Measurements from ENCODE around the gene SPATA31C1.

SPATA31C1 gene

DNA sequence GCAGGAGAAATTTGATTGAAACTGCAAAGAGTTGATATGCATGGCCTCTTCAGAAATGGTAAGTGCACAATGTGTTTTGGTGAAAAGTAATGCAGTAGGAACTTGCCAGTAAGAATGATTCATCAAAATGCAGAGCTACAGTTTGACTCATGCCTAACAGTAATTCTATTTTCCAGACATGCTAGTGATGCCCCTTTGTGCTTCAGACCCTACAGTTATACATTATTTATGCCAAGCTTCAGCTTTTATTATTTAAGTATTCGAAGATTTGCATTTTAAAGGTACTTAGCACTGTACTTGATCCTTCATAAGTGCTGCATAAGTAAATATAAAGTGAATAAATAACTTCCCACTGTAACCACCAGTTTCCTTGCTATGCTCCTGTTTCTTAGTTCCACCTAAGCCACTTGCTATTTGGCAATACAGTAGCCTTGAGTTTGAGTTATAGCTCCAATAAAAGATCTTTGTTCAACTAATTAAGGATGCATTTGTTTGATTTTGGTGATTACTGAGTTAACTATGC lies 38.7 kb upstream of the SPATA31C1 start:
- no peak overlapping the region for H3K4me3 ChIP-seq (ENCODE audit: low read length)
- H3K27me3 ChIP-seq (ENCODE audit: control insufficient read depth, insufficient read depth, low read length), result no peaks in the 10 kb centered on the region
- no peaks in the 10 kb centered on the region for H3K36me3 ChIP-seq (ENCODE audit: insufficient read depth, low read length)
- H3K4me1 ChIP-seq (ENCODE audit: control insufficient read depth, insufficient read depth, low read length), result peaks cover 16% of the 10 kb centered on the region
- no peak overlapping the region for H3K9ac ChIP-seq (ENCODE audit: low read depth, low read length)
- H3K9me3 ChIP-seq (replicated peaks; ENCODE audit: low read length), result no peaks in the 10 kb centered on the region
- H3K4me2 ChIP-seq (ENCODE audit: low read length), result no peak overlapping the region

DNA sequence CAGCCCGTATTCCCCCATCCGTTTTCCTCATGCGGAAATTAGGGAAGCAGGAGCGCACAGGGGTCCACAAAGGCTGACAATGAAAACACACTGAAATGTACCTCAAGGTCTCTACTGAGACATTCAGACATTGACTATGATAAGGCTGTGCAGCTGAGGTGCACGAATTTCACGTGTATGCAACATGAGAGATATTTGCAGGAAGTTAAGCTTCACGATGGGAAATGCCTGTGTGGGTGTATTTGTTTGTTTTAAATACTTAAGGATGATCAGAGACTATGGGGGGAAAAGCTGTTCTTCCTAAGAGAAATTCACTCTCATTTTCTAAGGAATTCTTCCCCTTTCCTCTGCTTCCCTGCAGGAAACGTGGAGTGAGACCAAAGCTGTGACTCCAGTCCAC lies 37.6 kb upstream of the SPATA31C1 start:
- Histone ChIP-seq H3K27me3 (ENCODE audit: control insufficient read depth, insufficient read depth, low read length) (no peaks in the 10 kb centered on the region), H3K9me3 (replicated peaks; ENCODE audit: low read length) (no peaks in the 10 kb centered on the region), H3K36me3 (ENCODE audit: insufficient read depth, low read length) (no peaks in the 10 kb centered on the region), H3K4me3 (ENCODE audit: low read length) (no peak overlapping the region), H3K9ac (ENCODE audit: low read depth, low read length) (no peak overlapping the region), H3K4me1 (ENCODE audit: control insufficient read depth, insufficient read depth, low read length) (peaks cover 16% of the 10 kb centered on the region), H3K4me2 (ENCODE audit: low read length) (no peak overlapping the region)

DNA sequence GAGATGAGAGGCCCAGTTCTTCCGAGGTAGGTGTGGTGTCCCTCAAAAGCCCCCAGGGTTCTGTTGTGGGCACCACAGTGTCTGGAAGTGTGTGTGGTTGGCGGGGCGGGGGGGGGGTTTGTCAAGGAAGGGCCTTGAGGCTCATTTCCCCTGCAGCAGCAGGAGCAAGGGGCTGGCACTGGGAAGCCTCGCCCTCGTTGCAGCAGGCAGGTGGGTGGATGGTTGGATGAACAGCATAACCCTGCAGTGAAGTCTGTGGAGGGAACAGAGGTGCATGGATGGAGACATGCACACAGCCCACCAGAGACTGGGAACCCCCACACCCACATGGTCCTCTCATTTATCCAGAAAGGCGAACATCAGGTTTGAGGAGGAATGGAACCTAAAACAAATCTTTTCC lies 37.1 kb upstream of the SPATA31C1 start:
- no peaks in the 10 kb centered on the region for H3K9me3 ChIP-seq (replicated peaks; ENCODE audit: low read length)
- H3K4me2 ChIP-seq (ENCODE audit: low read length), result no peak overlapping the region
- peaks cover 16% of the 10 kb centered on the region for H3K4me1 ChIP-seq (ENCODE audit: control insufficient read depth, insufficient read depth, low read length)
- no peaks in the 10 kb centered on the region for H3K36me3 ChIP-seq (ENCODE audit: insufficient read depth, low read length)
- no peak overlapping the region for H3K4me3 ChIP-seq (ENCODE audit: low read length)
- H3K9ac ChIP-seq (ENCODE audit: low read depth, low read length), result no peak overlapping the region
- no peaks in the 10 kb centered on the region for H3K27me3 ChIP-seq (ENCODE audit: control insufficient read depth, insufficient read depth, low read length)

DNA sequence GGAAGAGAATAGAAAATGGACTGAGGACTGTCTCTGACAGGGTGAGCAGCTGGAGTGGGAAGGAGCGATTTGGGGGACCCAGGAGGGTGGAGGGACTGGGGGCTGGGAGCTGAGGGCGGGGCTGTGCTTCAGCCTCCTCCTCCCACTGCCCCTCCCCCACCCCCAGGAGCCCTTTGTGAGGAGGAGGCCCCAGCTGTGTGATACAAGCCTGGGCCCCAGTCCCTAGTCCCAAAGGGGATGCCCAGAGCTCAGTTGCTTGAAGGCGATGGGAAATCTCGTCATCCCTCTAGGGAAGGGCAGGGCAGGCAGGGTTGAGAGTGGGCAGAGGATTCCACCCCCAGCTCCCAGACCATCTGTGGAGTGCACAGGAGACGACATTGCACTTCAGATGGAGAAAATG lies 35.1 kb upstream of the SPATA31C1 start, which contains the start of gene SPATA31E1:
SPATA31E1 (plus strand) TSS at position 251 of the 400 bp plus-strand sequence; CDS start at position 266, 15 bp downstream.
- H3K27me3 ChIP-seq (ENCODE audit: control insufficient read depth, insufficient read depth, low read length), result peaks cover 6% of the 10 kb centered on the region
- no peak within 1 kb of the TSS for H3K9ac ChIP-seq (ENCODE audit: low read depth, low read length)
- H3K36me3 ChIP-seq (ENCODE audit: insufficient read depth, low read length), result no peaks in the 10 kb centered on the region
- H3K9me3 ChIP-seq (replicated peaks; ENCODE audit: low read length), result no peaks in the 10 kb centered on the region
- no peak within 1 kb of the TSS for H3K4me3 ChIP-seq (ENCODE audit: low read length)
- peaks cover 16% of the 10 kb centered on the region for H3K4me1 ChIP-seq (ENCODE audit: control insufficient read depth, insufficient read depth, low read length)
- no peak within 1 kb of the TSS for H3K4me2 ChIP-seq (ENCODE audit: low read length)

DNA sequence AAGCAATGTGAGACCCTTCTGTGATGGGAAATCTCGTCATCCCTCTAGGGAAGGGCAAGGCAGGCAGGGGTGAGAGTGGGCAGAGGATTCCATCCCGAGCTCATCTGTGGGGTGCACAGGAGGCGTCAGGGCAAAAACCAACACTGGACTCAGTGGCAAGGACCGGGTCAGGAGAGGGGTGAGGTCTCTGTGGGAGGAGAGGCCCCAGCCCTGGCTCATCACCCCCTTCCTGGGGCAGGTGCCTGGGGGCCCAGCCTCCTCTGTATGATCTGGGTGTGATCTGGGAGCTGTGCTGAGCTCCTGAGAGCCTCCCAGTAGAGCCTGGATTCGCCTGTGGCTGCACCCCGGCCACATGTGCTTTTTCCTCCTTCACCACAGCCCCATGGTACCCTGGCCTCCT lies 34.5 kb upstream of the SPATA31C1 start:
- Histone ChIP-seq H3K36me3 (ENCODE audit: insufficient read depth, low read length) (no peaks in the 10 kb centered on the region), H3K4me1 (ENCODE audit: control insufficient read depth, insufficient read depth, low read length) (peaks cover 16% of the 10 kb centered on the region), H3K9ac (ENCODE audit: low read depth, low read length) (no peak overlapping the region), H3K9me3 (replicated peaks; ENCODE audit: low read length) (no peaks in the 10 kb centered on the region), H3K4me2 (ENCODE audit: low read length) (no peak overlapping the region), H3K4me3 (ENCODE audit: low read length) (no peak overlapping the region), H3K27me3 (ENCODE audit: control insufficient read depth, insufficient read depth, low read length) (peaks cover 8% of the 10 kb centered on the region)

DNA sequence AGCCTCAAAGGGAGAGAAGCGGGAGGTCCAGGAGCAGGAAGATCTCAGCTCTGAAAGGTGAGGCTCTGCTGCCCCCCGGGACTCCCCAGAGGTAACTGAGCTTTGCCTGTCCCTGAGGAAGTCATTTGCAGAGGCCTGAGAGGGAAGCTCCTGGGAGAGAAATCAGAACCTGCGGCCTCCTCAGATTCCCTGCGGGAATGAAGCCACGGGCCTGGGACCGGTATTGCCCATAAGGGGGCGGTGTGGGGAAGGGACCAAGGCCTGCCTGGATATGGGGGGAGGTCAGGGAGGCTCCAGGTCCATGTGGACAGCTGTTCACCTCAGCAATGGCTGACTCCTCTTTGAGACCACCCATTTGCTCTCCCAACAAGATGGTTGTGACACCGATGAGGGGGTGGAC lies 33.8 kb upstream of the SPATA31C1 start:
- H3K4me3 ChIP-seq (ENCODE audit: low read length), result no peak overlapping the region
- no peak overlapping the region for H3K4me2 ChIP-seq (ENCODE audit: low read length)
- H3K4me1 ChIP-seq (ENCODE audit: control insufficient read depth, insufficient read depth, low read length), result peaks cover 11% of the 10 kb centered on the region
- H3K27me3 ChIP-seq (ENCODE audit: control insufficient read depth, insufficient read depth, low read length), result peaks cover 10% of the 10 kb centered on the region
- no peak overlapping the region for H3K9ac ChIP-seq (ENCODE audit: low read depth, low read length)
- H3K36me3 ChIP-seq (ENCODE audit: insufficient read depth, low read length), result no peaks in the 10 kb centered on the region
- H3K9me3 ChIP-seq (replicated peaks; ENCODE audit: low read length), result no peaks in the 10 kb centered on the region

DNA sequence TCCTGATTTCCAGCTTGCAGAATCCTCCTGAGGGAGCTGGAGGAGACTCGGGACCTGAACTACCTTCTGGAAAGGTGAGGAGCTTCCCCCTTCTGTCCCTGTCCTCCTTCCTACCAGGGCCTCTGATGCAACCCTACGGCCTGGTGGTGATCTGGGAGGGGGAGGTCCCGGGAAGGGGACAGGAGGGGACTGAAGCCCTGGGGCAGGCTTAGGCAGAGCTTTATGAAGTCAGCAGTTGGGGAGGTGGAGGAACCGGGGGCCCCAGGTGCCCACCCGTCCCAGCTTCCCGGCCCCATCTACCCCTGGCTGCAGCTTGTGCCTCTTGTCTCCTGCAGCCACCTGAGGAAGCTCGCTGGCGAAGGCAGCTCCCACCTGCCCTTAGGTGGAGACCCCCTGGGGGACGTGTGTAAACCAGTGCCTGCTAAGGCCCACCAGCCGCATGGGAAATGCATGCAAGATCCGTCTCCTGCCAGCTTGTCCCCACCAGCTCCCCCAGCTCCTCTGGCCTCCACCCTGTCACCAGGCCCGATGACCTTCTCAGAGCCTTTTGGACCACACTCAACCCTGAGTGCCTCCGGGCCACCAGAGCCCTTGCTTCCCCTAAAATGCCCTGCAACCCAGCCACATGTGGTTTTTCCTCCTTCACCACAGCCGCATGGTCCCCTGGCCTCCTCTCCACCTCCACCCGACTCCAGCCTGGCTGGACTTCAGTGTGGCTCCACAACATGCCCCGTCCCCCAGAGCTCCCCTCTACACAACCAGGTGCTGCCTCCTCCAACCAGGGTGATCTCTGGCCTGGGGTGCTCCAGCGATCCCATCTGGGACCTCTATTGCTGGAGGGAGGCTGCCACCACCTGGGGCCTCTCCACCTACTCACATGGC lies 32.9 kb upstream of the SPATA31C1 start:
- Histone ChIP-seq H3K9me3 (replicated peaks; ENCODE audit: low read length) (no peaks in the 10 kb centered on the region), H3K9ac (ENCODE audit: low read depth, low read length) (no peak overlapping the region), H3K4me2 (ENCODE audit: low read length) (no peak overlapping the region), H3K27me3 (ENCODE audit: control insufficient read depth, insufficient read depth, low read length) (peaks cover 10% of the 10 kb centered on the region), H3K4me3 (ENCODE audit: low read length) (no peak overlapping the region), H3K36me3 (ENCODE audit: insufficient read depth, low read length) (no peaks in the 10 kb centered on the region), H3K4me1 (ENCODE audit: control insufficient read depth, insufficient read depth, low read length) (peaks cover 8% of the 10 kb centered on the region)

DNA sequence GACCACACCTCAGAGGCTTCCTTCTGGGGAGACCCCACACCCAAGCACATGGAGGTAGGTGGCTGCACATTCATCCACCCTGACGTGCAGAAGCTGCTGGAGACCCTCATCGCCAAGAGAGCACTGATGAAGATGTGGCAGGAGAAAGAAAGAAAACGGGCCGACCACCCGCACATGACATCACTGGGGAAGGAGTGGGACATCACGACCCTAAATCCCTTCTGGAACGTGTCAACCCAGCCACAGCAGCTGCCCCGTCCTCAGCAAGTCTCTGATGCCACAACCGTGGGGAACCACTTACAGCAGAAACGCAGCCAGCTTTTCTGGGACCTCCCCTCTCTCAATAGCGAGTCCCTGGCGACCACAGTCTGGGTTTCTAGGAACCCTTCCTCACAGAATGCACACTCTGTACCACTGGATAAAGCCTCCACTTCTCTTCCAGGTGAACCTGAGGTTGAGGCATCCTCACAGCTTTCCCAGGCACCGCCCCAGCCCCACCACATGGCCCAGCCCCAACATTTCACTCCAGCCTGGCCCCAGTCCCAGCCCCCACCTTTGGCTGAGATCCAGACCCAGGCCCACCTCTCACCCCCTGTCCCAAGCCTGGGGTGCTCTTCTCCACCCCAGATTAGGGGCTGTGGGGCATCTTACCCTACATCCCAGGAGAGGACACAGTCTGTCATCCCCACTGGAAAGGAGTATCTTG lies 32.1 kb upstream of the SPATA31C1 start:
- no peak overlapping the region for H3K4me3 ChIP-seq (ENCODE audit: low read length)
- H3K36me3 ChIP-seq (ENCODE audit: insufficient read depth, low read length), result no peaks in the 10 kb centered on the region
- H3K27me3 ChIP-seq (ENCODE audit: control insufficient read depth, insufficient read depth, low read length), result peaks cover 10% of the 10 kb centered on the region
- H3K4me1 ChIP-seq (ENCODE audit: control insufficient read depth, insufficient read depth, low read length), result no peaks in the 10 kb centered on the region
- no peak overlapping the region for H3K4me2 ChIP-seq (ENCODE audit: low read length)
- H3K9ac ChIP-seq (ENCODE audit: low read depth, low read length), result no peak overlapping the region
- H3K9me3 ChIP-seq (replicated peaks; ENCODE audit: low read length), result no peaks in the 10 kb centered on the region

DNA sequence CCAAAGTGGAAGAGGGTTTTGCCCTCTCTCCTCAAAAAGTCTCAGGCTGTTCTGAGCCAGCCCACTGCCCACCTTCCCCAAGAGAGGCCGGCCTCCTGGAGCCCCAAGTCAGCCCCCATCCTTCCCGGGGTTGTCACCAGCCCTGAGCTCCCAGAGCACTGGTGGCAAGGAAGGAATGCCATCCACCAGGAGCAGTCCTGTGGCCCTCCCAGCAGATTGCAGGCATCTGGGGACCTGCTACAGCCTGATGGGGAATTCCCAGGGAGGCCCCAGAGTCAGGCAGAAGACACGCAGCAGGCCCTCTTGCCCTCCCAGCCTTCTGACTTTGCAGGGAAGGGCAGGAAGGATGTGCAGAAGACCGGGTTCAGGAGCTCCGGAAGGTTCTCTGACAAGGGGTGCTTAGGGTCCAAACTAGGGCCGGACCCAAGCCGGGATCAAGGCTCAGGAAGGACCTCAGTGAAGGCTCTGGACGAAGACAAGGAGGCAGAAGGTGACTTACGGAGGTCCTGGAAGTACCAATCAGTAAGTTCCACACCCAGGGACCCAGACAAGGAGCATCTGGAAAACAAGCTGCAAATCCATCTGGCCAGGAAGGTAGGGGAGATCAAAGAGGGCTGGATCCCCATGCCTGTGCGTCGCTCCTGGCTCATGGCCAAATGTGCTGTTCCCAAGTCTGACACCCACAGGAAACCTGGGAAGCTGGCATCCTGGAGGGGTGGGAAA lies 31.4 kb upstream of the SPATA31C1 start:
- no peaks in the 10 kb centered on the region for H3K9me3 ChIP-seq (replicated peaks; ENCODE audit: low read length)
- H3K9ac ChIP-seq (ENCODE audit: low read depth, low read length), result no peak overlapping the region

DNA sequence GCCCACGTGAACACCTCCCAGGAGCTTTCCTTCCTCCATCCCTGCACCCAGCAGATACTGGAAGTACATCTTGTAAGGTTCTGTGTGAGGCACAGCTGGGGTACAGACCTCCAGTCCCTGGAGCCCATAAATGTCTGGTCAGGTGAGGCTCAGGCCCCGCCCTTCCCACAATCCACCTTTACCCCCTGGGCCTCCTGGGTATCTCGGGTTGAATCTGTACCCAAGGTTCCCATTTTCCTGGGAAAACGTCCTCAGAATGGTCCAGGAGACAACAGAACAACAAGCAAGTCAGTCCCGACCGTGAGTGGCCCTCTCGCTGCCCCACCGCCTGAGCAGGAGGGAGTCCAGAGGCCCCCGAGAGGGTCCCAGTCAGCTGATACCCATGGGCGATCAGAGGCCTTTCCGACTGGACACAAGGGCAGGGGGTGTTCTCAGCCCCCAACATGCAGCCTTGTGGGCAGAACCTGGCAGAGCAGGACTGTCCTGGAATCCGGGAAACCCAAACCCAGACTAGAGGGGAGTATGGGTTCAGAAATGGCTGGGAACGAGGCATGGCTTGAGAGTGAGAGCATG lies 30.7 kb upstream of the SPATA31C1 start:
- Histone ChIP-seq H3K4me2 (ENCODE audit: low read length) (no peak overlapping the region), H3K4me3 (ENCODE audit: low read length) (no peak overlapping the region), H3K9me3 (replicated peaks; ENCODE audit: low read length) (no peaks in the 10 kb centered on the region), H3K4me1 (ENCODE audit: control insufficient read depth, insufficient read depth, low read length) (no peaks in the 10 kb centered on the region), H3K27me3 (ENCODE audit: control insufficient read depth, insufficient read depth, low read length) (peaks cover 10% of the 10 kb centered on the region), H3K9ac (ENCODE audit: low read depth, low read length) (no peak overlapping the region), H3K36me3 (ENCODE audit: insufficient read depth, low read length) (no peaks in the 10 kb centered on the region)

More for the DNA sequence above, 31.4 kb upstream of the SPATA31C1 start:
- H3K4me1 ChIP-seq (ENCODE audit: control insufficient read depth, insufficient read depth, low read length), result no peaks in the 10 kb centered on the region
- no peak overlapping the region for H3K4me2 ChIP-seq (ENCODE audit: low read length)
- H3K36me3 ChIP-seq (ENCODE audit: insufficient read depth, low read length), result no peaks in the 10 kb centered on the region
- H3K27me3 ChIP-seq (ENCODE audit: control insufficient read depth, insufficient read depth, low read length), result peaks cover 10% of the 10 kb centered on the region
- H3K4me3 ChIP-seq (ENCODE audit: low read length), result no peak overlapping the region
